Endothelial cell of hepatic sinusoid (primary cell): ENCODE measurements around the gene DIP2A.

Experiments
- in situ Hi-C: cut with HindIII; loops from 2 replicates; pipeline ENCODE4 v1.10.0; 2017; ENCODE audit warnings: low sequenced_read_pairs

DIP2A gene

DNA sequence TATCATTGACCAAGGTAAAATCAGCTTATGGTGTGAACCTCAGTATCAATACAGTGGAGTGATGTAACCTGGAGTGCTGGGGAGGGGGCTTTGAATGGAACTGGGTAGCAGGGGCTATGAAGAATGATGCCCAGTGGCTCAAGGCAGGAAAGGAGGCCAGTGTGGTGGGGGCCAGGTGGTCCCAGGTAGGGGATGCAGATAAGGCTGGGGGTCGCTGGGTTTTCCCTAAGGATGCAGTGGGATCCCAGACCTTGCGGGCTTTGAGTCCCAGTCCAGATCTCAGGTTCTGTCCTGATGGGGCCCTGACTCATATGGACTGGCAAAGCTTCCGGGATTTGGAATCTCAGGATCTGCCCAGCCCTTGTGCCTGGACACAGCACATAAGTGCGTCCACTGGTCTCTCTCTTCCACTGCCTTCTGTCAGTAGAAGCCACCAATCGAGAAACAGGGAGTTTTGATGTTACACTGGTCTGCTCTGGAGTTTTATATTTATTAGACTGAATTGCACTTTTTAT lies 94.2 kb downstream of the DIP2A start:
- in situ Hi-C loops = no loop called here

GRCh38 chr21:46553993-46554392 lies 95.3 kb downstream of the DIP2A start:
- in situ Hi-C loops = no loop called here

GRCh38 chr21:46554431-46555224 lies 95.9 kb downstream of the DIP2A start:
- in situ Hi-C loops = no loop called here

DNA sequence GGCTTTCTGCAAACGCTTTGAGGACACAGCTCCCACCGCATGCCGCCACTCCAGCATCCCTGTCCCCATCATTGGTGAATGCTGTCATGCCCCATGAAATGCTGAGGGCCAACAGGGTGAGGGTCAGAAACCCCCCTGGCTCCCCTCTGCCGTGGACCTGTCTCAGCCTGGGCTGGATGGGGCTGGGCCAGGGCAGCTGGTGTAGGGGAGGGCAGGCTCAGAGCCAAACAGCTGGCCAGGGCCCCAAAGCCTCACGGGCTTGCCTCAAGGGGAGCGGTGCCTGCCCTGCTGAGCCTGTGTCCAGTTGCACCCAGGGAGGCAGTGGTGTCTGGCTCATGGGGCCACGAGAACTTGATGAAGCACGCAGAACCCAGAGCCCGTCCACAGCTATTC lies 96.5 kb downstream of the DIP2A start:
- in situ Hi-C loops = no loop called here

- in situ Hi-C loops = no loop called here
Observed at GRCh38 chr21:46555678-46556077, 97.0 kb downstream of the DIP2A start.

- in situ Hi-C loops = no loop called here
Observed at GRCh38 chr21:46556802-46557201, 98.1 kb downstream of the DIP2A start.

GRCh38 chr21:46557469-46557868 lies 98.8 kb downstream of the DIP2A start:
- in situ Hi-C loops = no loop called here

- in situ Hi-C loops = no loop called here
Observed at GRCh38 chr21:46557919-46558392, 99.3 kb downstream of the DIP2A start.

DNA sequence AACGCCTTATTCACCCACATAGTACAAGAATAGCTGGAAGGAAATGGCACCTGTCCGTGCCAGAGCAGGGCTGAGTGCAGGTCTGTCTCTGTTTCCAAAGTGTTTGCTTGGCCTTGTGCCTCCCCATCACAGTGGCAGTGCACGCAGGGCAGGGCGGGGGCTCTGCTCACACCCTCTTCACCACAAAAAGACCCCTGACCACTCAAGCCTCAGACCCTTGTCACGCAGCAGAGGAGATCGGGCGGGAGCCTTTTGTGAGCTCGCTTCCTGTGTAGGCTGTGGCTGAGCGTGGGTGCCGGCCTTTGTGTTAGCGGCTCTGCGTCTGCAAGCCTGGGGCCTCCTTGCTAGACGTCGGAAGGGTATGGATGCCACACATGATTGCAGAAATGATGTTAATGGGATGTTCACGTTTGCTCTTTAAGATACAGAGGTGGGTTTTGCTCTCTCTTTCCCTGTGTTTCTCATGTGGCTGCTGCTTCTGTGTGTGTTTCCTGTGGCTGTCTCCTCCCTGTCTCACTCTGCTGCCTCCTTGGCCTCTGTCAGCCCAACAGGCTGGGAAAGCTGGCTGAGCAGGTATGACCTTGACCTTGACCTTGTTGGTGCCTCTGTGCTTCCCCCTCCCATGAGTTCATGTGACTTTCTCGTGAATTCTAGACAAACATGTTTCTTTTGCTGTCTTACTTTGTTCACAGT lies 100.7 kb downstream of the DIP2A start:
- in situ Hi-C loops = no loop called here

DNA sequence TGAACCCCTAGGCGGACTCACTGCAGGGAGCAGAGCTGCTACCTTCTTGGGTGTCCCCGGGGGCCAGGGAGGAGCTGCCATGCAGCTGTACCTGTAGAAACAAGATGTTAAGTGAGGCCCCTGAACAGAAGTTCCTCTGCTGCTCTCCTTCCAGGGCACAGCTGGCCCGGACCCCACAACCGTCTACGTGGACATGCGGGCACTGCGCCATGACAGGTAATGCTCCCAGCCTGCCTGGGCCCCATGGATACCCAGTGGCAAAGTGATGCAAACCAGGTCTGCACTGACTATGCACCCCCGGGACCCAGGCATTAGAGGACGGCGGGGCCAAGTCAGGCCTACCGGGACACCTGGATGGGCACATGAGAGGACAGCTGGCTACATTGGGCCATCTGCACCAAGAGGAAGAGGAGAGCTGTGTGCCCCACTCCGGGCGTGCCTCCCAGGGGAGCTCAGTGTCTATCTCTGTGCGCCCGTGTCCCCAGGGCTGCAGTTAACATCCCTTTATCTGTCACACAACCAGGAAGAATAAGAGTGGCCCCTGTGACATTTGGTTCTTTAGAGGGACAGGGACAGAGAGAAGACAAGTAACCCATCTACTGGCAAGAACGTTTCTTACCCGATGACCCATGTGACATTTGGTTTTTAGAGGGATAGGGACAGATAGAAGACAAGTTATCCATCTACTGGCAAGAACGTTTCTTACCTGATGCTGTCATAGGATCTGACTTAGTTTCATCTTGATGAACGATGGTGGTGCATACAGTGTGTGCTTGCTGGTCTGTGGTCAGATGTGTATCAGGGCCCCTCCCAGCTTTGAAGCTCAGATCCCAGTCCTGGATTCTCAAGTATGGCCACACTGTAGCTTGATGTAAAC lies 102.1 kb downstream of the DIP2A start:
- in situ Hi-C loops = no loop called here

- in situ Hi-C loops = no loop called here
Observed at GRCh38 chr21:46561445-46562090, 102.9 kb downstream of the DIP2A start.

DNA sequence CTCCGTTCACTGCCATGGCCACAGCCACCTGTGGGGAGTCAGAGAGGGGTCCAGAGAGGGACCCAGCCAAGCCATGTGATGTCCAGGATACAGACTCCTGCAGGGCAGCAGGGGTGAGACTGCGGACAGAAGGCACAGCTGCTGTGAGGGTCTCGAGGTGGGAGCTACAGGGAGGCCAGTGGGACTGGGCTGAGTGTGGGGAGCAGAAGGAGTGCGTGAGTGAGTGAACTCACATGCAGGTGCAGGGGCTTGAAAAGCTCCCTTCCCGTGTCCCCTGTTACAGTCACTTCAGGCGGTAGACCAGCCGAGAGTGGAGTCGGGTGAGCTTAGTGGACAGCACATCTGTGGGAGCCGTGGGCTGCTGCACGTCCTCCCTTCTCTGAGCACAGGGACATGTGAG lies 103.8 kb downstream of the DIP2A start:
- in situ Hi-C loops = no loop called here

GRCh38 chr21:46562964-46563607 lies 104.4 kb downstream of the DIP2A start:
- in situ Hi-C loops = no loop called here

GRCh38 chr21:46564391-46564790 lies 105.7 kb downstream of the DIP2A start:
- in situ Hi-C loops = no loop called here

DNA sequence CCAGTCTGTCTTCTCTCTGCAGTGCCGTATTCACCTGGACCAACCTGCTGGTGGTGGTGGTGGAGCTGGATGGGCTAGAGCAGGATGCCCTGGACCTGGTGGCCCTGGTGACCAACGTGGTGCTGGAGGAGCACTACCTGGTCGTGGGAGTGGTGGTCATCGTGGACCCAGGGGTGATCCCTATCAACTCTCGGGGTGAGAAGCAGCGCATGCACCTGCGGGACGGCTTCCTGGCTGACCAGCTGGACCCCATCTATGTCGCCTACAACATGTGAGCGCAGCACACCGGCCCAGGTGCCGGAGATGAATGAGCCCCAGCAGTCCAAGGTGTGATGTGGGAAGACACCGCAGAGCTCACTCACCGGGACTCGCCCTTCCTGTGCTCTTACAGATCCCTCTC lies 108.7 kb downstream of the DIP2A start:
- in situ Hi-C loops = no loop called here

DNA sequence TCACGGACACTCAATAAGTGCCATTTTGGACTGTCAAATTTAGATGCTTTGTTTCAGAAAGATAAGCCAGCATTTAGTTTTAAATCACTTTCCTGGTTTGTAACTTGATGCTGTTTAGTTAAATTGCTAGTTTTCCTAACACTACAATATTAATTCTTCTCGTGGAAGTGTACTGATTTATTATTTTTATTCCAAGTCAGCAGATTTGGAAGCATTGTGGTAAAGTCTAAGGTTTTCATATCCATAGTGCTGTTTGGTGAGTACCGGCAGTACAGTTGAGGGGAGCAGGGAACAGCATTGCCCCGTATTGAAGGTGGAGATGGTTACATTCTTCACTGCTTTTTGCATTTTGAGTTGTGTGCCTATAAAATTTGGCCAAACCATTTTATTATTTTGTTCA lies 109.9 kb downstream of the DIP2A start:
- in situ Hi-C loops = no loop called here

DNA sequence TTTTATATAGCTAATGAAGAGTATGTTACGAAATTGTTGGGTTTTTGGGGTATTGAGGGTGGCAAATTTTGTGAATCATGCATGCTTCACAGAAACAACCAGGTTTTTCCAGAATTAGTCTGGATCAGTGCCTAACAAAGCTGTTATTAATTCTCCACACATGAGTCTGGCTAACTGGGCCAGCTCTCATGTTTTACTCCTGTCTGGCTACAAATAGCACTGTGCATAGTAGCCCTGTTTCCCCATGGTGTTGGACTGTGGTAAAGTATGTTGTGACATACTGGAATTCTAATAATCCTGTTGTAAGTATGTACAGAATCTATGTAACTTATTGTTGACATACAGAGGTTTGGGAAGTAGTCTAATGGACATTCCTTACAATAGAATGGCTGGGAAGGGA lies 110.4 kb downstream of the DIP2A start:
- in situ Hi-C loops = no loop called here

DNA sequence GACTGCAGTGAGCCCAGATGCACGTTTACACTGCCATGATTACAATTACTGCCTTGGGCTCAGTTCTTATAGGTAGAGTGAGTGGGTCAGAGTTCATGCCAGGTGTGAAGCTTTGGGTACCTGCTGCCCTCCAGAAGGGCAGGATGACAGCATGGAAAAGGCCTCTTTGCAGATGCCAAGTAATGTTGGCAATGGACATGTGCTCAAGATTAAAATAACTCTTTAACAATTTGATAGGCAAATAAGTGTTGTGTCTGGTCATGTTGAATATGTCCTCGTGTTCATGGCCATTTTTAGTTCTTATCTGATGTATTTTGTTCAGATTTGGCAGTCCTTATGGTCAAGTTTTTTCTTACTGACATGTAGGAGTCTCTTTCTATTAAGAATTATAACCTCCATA lies 111.4 kb downstream of the DIP2A start:
- in situ Hi-C loops = no loop called here

DNA sequence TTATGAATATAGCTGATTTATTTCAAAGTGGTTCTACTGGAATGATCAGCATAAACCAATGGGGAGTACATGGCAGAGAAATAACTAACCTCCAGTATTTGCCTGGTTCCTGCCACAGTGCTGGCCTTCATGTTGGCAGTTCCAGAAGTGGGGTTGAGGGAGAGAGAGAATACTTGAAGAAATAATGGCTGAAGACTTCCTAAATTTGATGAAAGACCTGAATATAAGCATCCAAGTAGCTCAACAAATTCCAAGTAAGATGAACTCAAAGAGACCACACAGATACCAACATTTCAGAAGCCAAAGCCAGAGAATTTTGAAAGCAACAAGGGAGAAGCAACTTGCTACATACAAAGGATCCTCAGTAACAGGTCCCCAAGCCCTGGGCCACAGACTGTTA lies 111.9 kb downstream of the DIP2A start:
- in situ Hi-C loops = no loop called here

DNA sequence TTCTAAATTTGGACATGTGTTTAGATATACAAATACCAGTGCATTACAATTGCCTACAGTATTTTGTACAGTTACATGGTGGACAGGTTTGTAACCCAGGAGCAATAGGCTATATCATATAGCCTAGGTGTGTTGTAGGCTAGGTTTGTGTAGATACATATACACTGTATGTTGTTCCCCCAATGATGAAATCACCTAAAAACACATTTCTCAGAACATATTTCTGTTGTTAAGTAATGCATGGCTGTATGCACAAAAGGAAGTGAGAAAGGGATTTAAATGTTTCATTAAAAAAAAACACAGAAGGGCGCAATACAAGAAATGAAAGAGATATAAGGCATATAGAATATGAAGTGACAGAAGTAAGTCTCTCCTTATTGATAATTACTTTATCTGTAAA lies 114.2 kb downstream of the DIP2A start:
- in situ Hi-C loops = no loop called here
